Right lobe of liver (tissue), 6 donors: ENCODE data around the gene TBX4. TPM values are rescaled to one million over a fixed set of nuclear protein-coding genes. Genes with fewer than 3 reads are reported as not detected.
"Not testable (repeated sequence)": the region's sequence is repeated elsewhere in the genome, so short reads cannot be mapped to it uniquely, and the experiment has no call there.

Experiments
- ATAC-seq, 4 donors: fragments of 200-7000 bp; cut with Tn5 transposase; one replicate each; pipeline ENCODE4 v1.9.1; 2020; ENCODE audit warnings: mild to moderate bottlenecking in 4 of 4, moderate library complexity in 4 of 4
- DNase-seq, 3 donors: peaks; one replicate each; pipeline ENCODE4 v3.0.0-alpha.2; 2020
- H3K27ac ChIP-seq, 3 donors: fragments of 200-600 bp; one replicate each; pipeline ENCODE4 v1.8.0; 2022
- H3K27me3 ChIP-seq, 2 donors: fragments of 200-600 bp; one replicate each; pipeline ENCODE4 v1.8.0; 2022
- H3K36me3 ChIP-seq, 4 donors: fragments of 200-600 bp; sonication (generic) in 1 of 4; one replicate each; pipeline versions ENCODE4 v1.5.1 to v1.8.0; 2017 to 2022; ENCODE audit warnings: control low read depth in 1 of 4
- H3K4me1 ChIP-seq, 4 donors: fragments of 200-600 bp; sonication (generic) in 1 of 4; one replicate each; pipeline versions ENCODE4 v1.5.1 to v1.8.0; 2017 to 2022; ENCODE audit warnings: control low read depth in 1 of 4
- H3K4me3 ChIP-seq, 3 donors: fragments of 200-600 bp; one replicate each; pipeline ENCODE4 v1.8.0; 2022
- H3K9me3 ChIP-seq, 4 donors: fragments of 200-600 bp; sonication (generic) in 1 of 4; one replicate each; pipeline versions ENCODE4 v1.5.1 to v1.8.0; 2017 to 2022; ENCODE audit warnings: control low read depth in 1 of 4
- CTCF ChIP-seq, 4 donors: fragments of 200-600 bp in 3 of 4; fragments of 450-650 bp in 1 of 4; IDR thresholded peaks; one replicate each; pipeline versions ENCODE4 v1.5.1 to v1.8.0; 2016 to 2022; ENCODE audit warnings: antibody characterized with exemption in 4 of 4, mild to moderate bottlenecking in 2 of 4
- POLR2A ChIP-seq: fragments of 450-650 bp; IDR thresholded peaks from one replicate; pipeline ENCODE4 v1.6.1; 2017; ENCODE audit warnings: antibody characterized with exemption, mild to moderate bottlenecking
- WGBS: methylation state at CpG from one replicate; pipeline ENCODE4 v1.1.6; 2018; ENCODE audit warnings: low coverage, low lambda C conversion rate; ENCODE audit not compliant: insufficient coverage; ENCODE audit errors: missing lambda C conversion rate; 5-methylcytosine and 5-hydroxymethylcytosine counted together
- intact Hi-C, 2 donors: fragments of 100-400 bp; cut with DNase I; formaldehyde crosslinking; loops; one replicate each; pipeline versions ENCODE4 v1.11.2 to v1.14.1; 2022
- total RNA-seq, 6 experiments: library from RNA; depleted of rRNA in 2 of 6; stranded (reverse); fragments of >200 nt in 2 of 6; fragmentation: NEBNext Ultra II Directional in 3 of 6; extraction: Animal tissue kit (Norgen Biotek cat#: 25700) in 3 of 6; gene quantifications; one replicate each; pipeline versions ENCODE4 v1.1.0 to v1.2.4, GENCODE V29; 2016 to 2023
- donor health status: DM: no; HTN: yes; CAD: no.
- donor health status: DM: no; HTN: no; CAD: no.
- donor health status: DM: no; HTN: no; CAD: no.
- donor health status: DM: no; HTN: yes; CAD: no.
- donor health status: DM: no; HTN: yes; CAD: no.

Gene TBX4
- total RNA-seq, 6 experiments from 2014 or later = not detected

GRCh38 chr17:61505846-61506627, 53.8 kb downstream of the TBX4 start:
- no peak for DNase-seq
- 41% methylated on average over 10 of the region's 11 CpGs for WGBS
- H3K27me3 ChIP-seq = no peaks in the 10 kb centered on the region
- TF ChIP-seq CTCF (IDR thresholded peaks at IDR 0.05) = no peak
- no peak for TF ChIP-seq POLR2A
- ATAC-seq = no peak
- H3K4me3 ChIP-seq = no peak overlapping the region
- H3K9me3 ChIP-seq = no peaks in the 10 kb centered on the region
- H3K27ac ChIP-seq = no peak overlapping the region
- H3K36me3 ChIP-seq = no peaks in the 10 kb centered on the region
- intact Hi-C loops = no loop called here
- no peaks in the 10 kb centered on the region for H3K4me1 ChIP-seq

GRCh38 chr17:61507383-61508066, 55.3 kb downstream of the TBX4 start:
- WGBS = 70% methylated on average over 8 of the region's 9 CpGs
- ATAC-seq = no peak

GRCh38 chr17:61508912-61509311, 56.7 kb downstream of the TBX4 start:
- H3K27me3 ChIP-seq = no peaks in the 10 kb centered on the region
- H3K4me3 ChIP-seq = no peak overlapping the region
- no peaks in the 10 kb centered on the region for H3K36me3 ChIP-seq
- ATAC-seq = no peak
- intact Hi-C loops = no loop called here
- TF ChIP-seq POLR2A = no peak
- no peak for TF ChIP-seq CTCF (IDR thresholded peaks at IDR 0.05)
- DNase-seq = no peak
- no peaks in the 10 kb centered on the region for H3K4me1 ChIP-seq
- WGBS = 60% methylated on average over 5 of the region's 5 CpGs
- H3K27ac ChIP-seq = no peak overlapping the region
- H3K9me3 ChIP-seq = no peaks in the 10 kb centered on the region

More at GRCh38 chr17:61507383-61508066, 55.3 kb downstream of the TBX4 start:
- H3K27me3 ChIP-seq = no peaks in the 10 kb centered on the region
- TF ChIP-seq POLR2A = no peak
- TF ChIP-seq CTCF (IDR thresholded peaks at IDR 0.05) = no peak
- H3K27ac ChIP-seq = no peak overlapping the region
- H3K4me1 ChIP-seq = no peaks in the 10 kb centered on the region
- H3K4me3 ChIP-seq = no peak overlapping the region
- no peaks in the 10 kb centered on the region for H3K36me3 ChIP-seq
- DNase-seq = no peak
- intact Hi-C loops = no loop called here
- no peaks in the 10 kb centered on the region for H3K9me3 ChIP-seq

- H3K27ac ChIP-seq, H3K9me3 ChIP-seq, DNase-seq, intact Hi-C loops, ATAC-seq, H3K4me3 ChIP-seq, H3K36me3 ChIP-seq, H3K27me3 ChIP-seq, H3K4me1 ChIP-seq: not testable (repeated sequence)
- WGBS = 84% methylated on average over 5 of the region's 5 CpGs
These were observed 57.2 kb downstream of the TBX4 start for GRCh38 chr17:61509454-61509853.

GRCh38 chr17:61510237-61510636, 58.0 kb downstream of the TBX4 start:
- no peak for ATAC-seq
- intact Hi-C loops = no loop called here

More at GRCh38 chr17:61510237-61510636, 58.0 kb downstream of the TBX4 start:
- WGBS = 36% methylated on average over 2 of the region's 6 CpGs
- Histone ChIP-seq H3K36me3 (no peaks in the 10 kb centered on the region), H3K4me3 (no peak overlapping the region), H3K27ac (no peak overlapping the region), H3K9me3 (no peaks in the 10 kb centered on the region), H3K27me3 (no peaks in the 10 kb centered on the region), H3K4me1 (no peaks in the 10 kb centered on the region)
- TF ChIP-seq CTCF (IDR thresholded peaks at IDR 0.05) = no peak
- no peak for TF ChIP-seq POLR2A
- no peak for DNase-seq
